Liver (tissue), 9 donors: ENCODE measurements around the gene P4HA2. TPM values are rescaled to one million over a fixed set of nuclear protein-coding genes. Genes with fewer than 3 reads are reported as not detected.

Experiments
- DNase-seq: peaks from one replicate; pipeline ENCODE4 v3.0.0-alpha.2; 2017; ENCODE audit warnings: low spot score
- H3K27ac ChIP-seq, 2 donors: one replicate each; pipeline ENCODE4 v1.7.0; 2013; ENCODE audit warnings: inconsistent platforms in 2 of 2, low read length in 2 of 2, control low read depth in 1 of 2, low read depth in 1 of 2, mild to moderate bottlenecking in 1 of 2
- H3K27me3 ChIP-seq, 4 donors: one replicate each; pipeline versions ENCODE4 v1.6.1 to v1.7.0; 2013; ENCODE audit warnings: low read length in 3 of 4, inconsistent platforms in 1 of 4, mild to moderate bottlenecking in 1 of 4, moderate library complexity in 1 of 4; ENCODE audit not compliant: control insufficient read depth in 4 of 4, insufficient read depth in 4 of 4
- H3K36me3 ChIP-seq, 4 donors: one replicate each; pipeline versions ENCODE4 v1.6.1 to v1.7.0; 2013; ENCODE audit warnings: low read length in 3 of 4, mild to moderate bottlenecking in 3 of 4, low read depth in 1 of 4, moderate library complexity in 1 of 4; ENCODE audit not compliant: control insufficient read depth in 4 of 4, insufficient read depth in 3 of 4
- H3K4me1 ChIP-seq, 4 donors: one replicate each; pipeline versions ENCODE4 v1.6.1 to v1.7.0; 2013; ENCODE audit warnings: low read length in 3 of 4, mild to moderate bottlenecking in 3 of 4, moderate library complexity in 1 of 4; ENCODE audit not compliant: control insufficient read depth in 4 of 4, insufficient read depth in 4 of 4
- H3K4me3 ChIP-seq, 3 donors: one replicate each; pipeline versions ENCODE4 v1.6.1 to v1.7.0; 2013; ENCODE audit warnings: low read length in 3 of 3, control low read depth in 1 of 3, low read depth in 1 of 3, mild to moderate bottlenecking in 1 of 3
- H3K9ac ChIP-seq, 2 donors: one replicate each; pipeline ENCODE4 v1.7.0; 2013; ENCODE audit warnings: low read length in 2 of 2, mild to moderate bottlenecking in 2 of 2, moderate library complexity in 2 of 2, control low read depth in 1 of 2, low read depth in 1 of 2
- H3K9me3 ChIP-seq, 4 donors: one replicate each; pipeline versions ENCODE4 v1.6.1 to v1.7.0; 2013; ENCODE audit warnings: low read length in 3 of 4; ENCODE audit not compliant: control insufficient read depth in 4 of 4
- CTCF ChIP-seq: fragments of 150-350 bp; IDR thresholded peaks from 2 replicates; pipeline ENCODE4 v1.5.1; 2017; ENCODE audit warnings: improper control_type of control experiment, low read depth, low read length; ENCODE audit not compliant: missing input control
- EGR1 ChIP-seq, 2 donors: IDR thresholded peaks; 2 replicates each; pipeline ENCODE4 v1.6.1; 2016 to 2018; ENCODE audit warnings: antibody characterized with exemption in 2 of 2, low read depth in 2 of 2
- FOXA2 ChIP-seq: IDR thresholded peaks from 2 replicates; pipeline ENCODE4 v1.6.1; 2016; ENCODE audit warnings: antibody characterized with exemption
- GABPA ChIP-seq, 2 donors: IDR thresholded peaks in 1 of 2; conservative IDR thresholded peaks in 1 of 2; 2 replicates each; pipeline ENCODE4 v1.6.1; 2016; ENCODE audit warnings: antibody characterized with exemption in 2 of 2, mild to moderate bottlenecking in 1 of 2, moderate library complexity in 1 of 2
- HNF4A ChIP-seq, 2 donors: conservative IDR thresholded peaks; 2 replicates each; pipeline ENCODE4 v1.6.1; 2016; ENCODE audit warnings: antibody characterized with exemption in 2 of 2, mild to moderate bottlenecking in 2 of 2
- HNF4G ChIP-seq: IDR thresholded peaks from 2 replicates; pipeline ENCODE4 v1.6.1; 2016; ENCODE audit warnings: antibody characterized with exemption
- JUND ChIP-seq, 2 donors: IDR thresholded peaks; 2 replicates each; pipeline ENCODE4 v1.6.1; 2016; ENCODE audit warnings: antibody characterized with exemption in 2 of 2
- MAX ChIP-seq: IDR thresholded peaks from 2 replicates; pipeline ENCODE4 v1.6.1; 2016; ENCODE audit warnings: antibody characterized with exemption
- RAD21 ChIP-seq, 2 donors: IDR thresholded peaks; 2 replicates each; pipeline ENCODE4 v1.6.1; 2016; ENCODE audit warnings: antibody characterized with exemption in 2 of 2, mild to moderate bottlenecking in 2 of 2
- REST ChIP-seq: IDR thresholded peaks from 2 replicates; pipeline ENCODE4 v1.6.1; 2016; ENCODE audit warnings: antibody characterized with exemption, mild to moderate bottlenecking
- SP1 ChIP-seq: IDR thresholded peaks from 2 replicates; pipeline ENCODE4 v1.6.1; 2018; ENCODE audit warnings: antibody characterized with exemption, mild to moderate bottlenecking
- TAF1 ChIP-seq: conservative IDR thresholded peaks from 2 replicates; pipeline ENCODE4 v1.6.1; 2016; ENCODE audit warnings: antibody characterized with exemption, mild to moderate bottlenecking
- ZBTB33 ChIP-seq: IDR thresholded peaks from 2 replicates; pipeline ENCODE4 v1.6.1; 2016; ENCODE audit warnings: antibody characterized with exemption
- WGBS: extraction: QIAGEN DNeasy Blood & Tissue Kit; methylation state at CpG from one replicate; pipeline ENCODE4 v1.1.7; 2013; 5-methylcytosine and 5-hydroxymethylcytosine counted together
- polyA plus RNA-seq, 2 donors: library from polyadenylated mRNA; stranded (reverse) in 1 of 2; unstranded in 1 of 2; fragments of 200-250 nt in 1 of 2; fragments of >200 nt in 1 of 2; fragmentation: Nextera tagmentation in 1 of 2; extraction: Ambion mirVana in 1 of 2; gene quantifications; one replicate each; pipeline versions ENCODE4 v1.2.1 to v1.2.3, GENCODE V29; 2013 to 2015
- total RNA-seq, 2 donors: library from RNA; depleted of rRNA; stranded (reverse); fragments of >200 nt; gene quantifications; one replicate each; pipeline ENCODE4 v1.2.3, GENCODE V29; 2014
- donor health status: healthy.
- donor health status: healthy.
- donor health status: healthy.
- donor health status: healthy.
- donor health status: healthy.

P4HA2 gene
- total and polyA plus RNA-seq, 4 donors: 4.6 to 7.9 (median 6.1) TPM

- no peak overlapping the region for H3K27ac ChIP-seq
Measured at GRCh38 chr5:132221781-132222648, 5.6 kb downstream of the P4HA2 start.

More at GRCh38 chr5:132221781-132222648, 5.6 kb downstream of the P4HA2 start:
- TF ChIP-seq GABPA (IDR thresholded peaks at IDR 0.05 in 1 of 2, conservative IDR thresholded peaks at IDR 0.05 in 1 of 2) (no peak), HNF4A (conservative IDR thresholded peaks at IDR 0.05) (no peak), EGR1 (IDR thresholded peaks at IDR 0.05; ENCODE audit: low read depth in 2 of 2) (no peak), JUND (IDR thresholded peaks at IDR 0.05) (no peak), HNF4G (no peak), ZBTB33 (no peak), FOXA2 (no peak), RAD21 (IDR thresholded peaks at IDR 0.05) (no peak), SP1 (no peak), REST (no peak), MAX (no peak), CTCF (no peak), TAF1 (no peak)
- peaks cover 0 to 3% (median 0%) of the 10 kb centered on the region in 4 donors for H3K36me3 ChIP-seq
- H3K4me3 ChIP-seq: no peak overlapping the region
- H3K27me3 ChIP-seq: no peaks in the 10 kb centered on the region
- no peak overlapping the region for H3K9ac ChIP-seq
- no peaks in the 10 kb centered on the region for H3K9me3 ChIP-seq
- WGBS: 91% methylated on average over 7 of the region's 7 CpGs
- H3K4me1 ChIP-seq: peaks cover 0 to 4% (median under 1%) of the 10 kb centered on the region in 4 donors
- no peak for DNase-seq
